NCI-H2171 (cell line): ENCODE results near the gene CPNE5.

Experiments used
- DNase-seq: peaks from one replicate; lab custom pipeline; 2025; lab: John Stamatoyannopoulos, UW

The CPNE5 gene

GRCh38 chr6:36700071-36700812 is 139.0 kb downstream of the CPNE5 start:
- DNase-seq, result no peak

GRCh38 chr6:36699348-36699747 is 139.9 kb downstream of the CPNE5 start:
- no peak for DNase-seq

DNA sequence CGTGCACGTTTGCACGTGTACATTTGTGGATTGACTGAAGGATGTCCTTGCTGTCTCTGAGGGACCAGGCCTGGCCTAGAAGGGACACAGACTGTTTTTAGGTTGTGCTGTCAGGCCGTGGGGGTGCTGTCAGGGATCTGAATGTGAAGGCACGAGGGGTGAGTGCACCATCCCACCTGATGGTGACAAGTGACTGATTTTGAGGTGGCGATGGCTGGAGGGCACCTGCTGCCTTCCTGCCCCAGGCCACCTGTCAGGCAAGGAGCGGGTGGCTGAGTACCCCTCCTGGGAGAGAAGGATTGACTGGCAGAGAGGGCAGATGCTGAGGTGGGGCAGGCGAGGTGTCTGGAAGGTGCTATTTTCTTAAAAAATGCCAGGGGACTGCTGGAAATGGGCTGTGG is 140.4 kb downstream of the CPNE5 start:
- no peak for DNase-seq

- no peak for DNase-seq
Measured at GRCh38 chr6:36698196-36698595, 141.0 kb downstream of the CPNE5 start.

- DNase-seq, result no peak
Measured at GRCh38 chr6:36697481-36697903, 141.8 kb downstream of the CPNE5 start, which contains the start of gene RAB44. TSS of gene RAB44 (plus strand) at chr6:36697826. CDS start at chr6:36704236, 6,410 bp downstream.

- DNase-seq, result no peak
Measured at GRCh38 chr6:36695414-36695813, 143.8 kb downstream of the CPNE5 start.

DNA sequence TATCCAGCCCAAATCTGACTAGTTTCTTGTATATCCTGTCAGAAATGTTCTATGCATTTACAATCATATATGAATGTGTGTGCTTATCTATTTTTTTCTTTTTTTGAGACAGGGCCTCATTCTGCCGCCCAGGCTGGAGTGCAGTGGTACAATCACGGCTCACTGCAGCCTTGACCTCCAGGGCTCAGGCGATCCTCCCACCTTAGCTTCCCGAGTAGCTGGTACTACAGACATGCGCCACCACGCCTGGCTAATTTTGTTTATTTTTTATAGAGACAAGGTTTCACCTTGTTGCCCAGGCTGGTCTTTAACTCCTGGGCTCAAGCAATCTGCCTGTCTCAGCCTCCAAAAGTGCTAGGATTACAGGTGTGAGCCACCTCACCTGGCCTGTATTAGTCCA is 144.6 kb downstream of the CPNE5 start:
- DNase-seq, result no peak

GRCh38 chr6:36692861-36693702 is 146.2 kb downstream of the CPNE5 start:
- DNase-seq, result no peak

GRCh38 chr6:36692220-36692619 is 147.0 kb downstream of the CPNE5 start:
- DNase-seq, result no peak

DNA sequence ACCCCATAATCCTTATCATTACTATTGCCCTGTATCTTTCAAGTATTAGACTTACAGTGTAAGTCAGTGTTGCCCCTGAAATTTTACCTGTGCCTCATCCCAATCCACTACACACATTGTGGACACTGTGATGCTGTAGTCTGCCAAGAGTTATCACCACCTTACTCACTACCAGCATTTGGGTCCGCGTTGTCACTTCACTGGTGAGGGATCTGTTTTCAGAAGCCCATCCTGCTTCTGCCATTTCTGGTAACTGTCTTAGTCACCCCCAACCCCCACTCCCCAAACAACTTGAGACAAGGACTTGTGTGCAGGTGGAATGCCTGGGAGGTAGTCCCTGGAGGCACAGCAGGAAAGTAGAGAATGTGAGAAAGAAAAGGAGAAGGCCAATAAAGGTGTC is 147.6 kb downstream of the CPNE5 start:
- no peak for DNase-seq

- no peak for DNase-seq
Measured at GRCh38 chr6:36691011-36691410, 148.2 kb downstream of the CPNE5 start.
